GM12875 (cell line): Measurements from ENCODE around the gene CANX.

Source experiments
- H3K4me3 ChIP-seq: one replicate; pipeline ENCODE4 v1.5.1; 2011; ENCODE audit warnings: low read depth, low read length, control low read depth
- CTCF ChIP-seq: IDR thresholded peaks from 2 replicates; pipeline ENCODE4 v1.5.1; 2011; ENCODE audit warnings: low read depth, mild to moderate bottlenecking, control low read depth, inconsistent platforms, low read length, moderate library complexity, borderline replicate concordance; ENCODE audit not compliant: insufficient read depth

Gene CANX

DNA sequence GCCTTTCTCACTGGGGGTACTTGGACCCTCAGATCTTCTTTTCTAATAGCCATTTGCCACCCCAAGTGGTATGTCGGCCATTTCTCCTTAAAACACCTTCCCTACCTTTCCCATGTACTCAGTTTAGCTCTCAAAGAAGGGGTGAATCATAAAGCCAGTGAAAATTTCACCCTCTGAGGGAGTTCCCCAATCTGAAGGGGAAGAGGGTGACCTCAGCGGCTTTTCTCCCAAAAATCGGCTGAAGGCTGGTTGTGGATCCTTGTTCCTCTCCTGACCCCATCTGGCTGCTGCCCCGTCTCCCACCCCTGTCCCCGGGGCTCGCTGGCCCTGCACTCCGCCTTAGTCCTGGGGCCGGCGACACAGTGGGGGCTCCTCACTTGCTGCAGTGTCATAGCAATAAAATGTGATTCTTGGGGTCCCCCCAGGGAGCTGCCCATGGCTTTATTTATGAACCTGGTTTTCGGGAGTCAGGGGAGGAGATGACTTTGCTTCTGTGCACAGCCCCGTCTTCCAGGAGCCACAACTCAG, 77.7 kb downstream of the CANX start:
- H3K4me3 ChIP-seq = no peak overlapping the region
- TF ChIP-seq CTCF = no peak

DNA sequence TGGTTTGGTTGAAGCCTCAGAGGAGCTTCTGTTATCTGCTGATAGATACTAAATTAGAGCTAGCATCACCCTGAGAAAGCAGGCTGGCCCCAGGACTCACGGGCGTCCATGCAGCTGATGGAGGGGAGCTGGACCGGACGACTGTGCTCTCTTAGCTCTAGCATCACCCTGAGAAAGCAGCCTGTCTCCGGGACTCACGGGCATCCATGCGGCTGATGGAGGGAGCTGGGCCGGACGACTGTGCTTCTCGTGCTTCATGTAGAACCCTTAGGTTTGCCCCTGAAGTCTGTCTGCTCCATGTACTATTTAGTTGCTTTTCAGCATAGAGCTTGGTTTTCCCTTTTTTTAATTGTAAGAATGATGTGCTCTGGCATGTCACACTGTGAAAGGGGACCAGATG, 78.7 kb downstream of the CANX start:
- no peak for TF ChIP-seq CTCF

GRCh38 chr5:179777909-179778308, 79.1 kb downstream of the CANX start:
- TF ChIP-seq CTCF = no peak
- no peak overlapping the region for H3K4me3 ChIP-seq

More for the DNA sequence above, 78.7 kb downstream of the CANX start:
- no peak overlapping the region for H3K4me3 ChIP-seq

GRCh38 chr5:179778591-179778990, 79.8 kb downstream of the CANX start:
- TF ChIP-seq CTCF = no peak

DNA sequence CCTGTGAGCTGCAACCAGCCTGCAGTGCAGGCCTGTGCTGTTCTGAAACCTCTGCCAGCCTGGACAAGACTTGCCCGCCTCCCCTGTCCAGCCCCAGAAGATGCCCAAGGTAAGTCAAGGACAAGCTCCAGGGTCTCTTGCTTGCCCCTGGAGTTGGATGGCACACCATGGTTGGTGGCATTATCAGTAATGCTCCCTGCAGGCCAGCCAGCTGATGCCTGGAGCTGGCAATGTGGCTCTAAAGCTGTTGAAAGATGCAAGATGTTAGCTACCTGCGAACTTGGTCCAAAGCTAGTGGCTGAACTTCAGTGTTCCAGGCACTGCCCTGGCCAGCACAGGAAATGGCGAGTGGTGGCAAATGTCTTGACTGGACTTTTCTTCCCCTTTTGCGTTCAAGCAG, 81.1 kb downstream of the CANX start:
- TF ChIP-seq CTCF = no peak

More at GRCh38 chr5:179778591-179778990, 79.8 kb downstream of the CANX start:
- no peak overlapping the region for H3K4me3 ChIP-seq

DNA sequence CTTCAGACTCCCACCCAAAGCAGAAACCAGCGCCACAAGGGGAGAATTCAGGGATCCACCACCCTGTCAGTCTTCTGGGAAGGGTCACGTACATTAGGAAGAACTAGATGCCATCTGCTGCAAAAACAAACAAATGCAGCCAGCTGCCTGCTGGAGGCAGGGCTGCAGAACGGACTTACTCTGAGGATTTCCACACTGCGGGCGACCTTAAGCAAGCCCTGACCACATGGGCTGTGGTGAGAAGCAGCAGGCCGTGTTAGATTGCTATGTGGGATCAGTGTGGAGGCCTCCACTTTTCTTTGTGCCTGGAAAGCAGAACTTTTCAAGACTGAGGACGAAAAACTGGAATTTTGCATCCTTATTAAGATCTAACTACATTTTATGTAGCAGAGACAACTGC, 81.6 kb downstream of the CANX start:
- H3K4me3 ChIP-seq = no peak overlapping the region
- TF ChIP-seq CTCF = no peak

More for the DNA sequence above, 81.1 kb downstream of the CANX start:
- no peak overlapping the region for H3K4me3 ChIP-seq
